ENCODE data around the gene ZNF217. TPM values are rescaled to one million over a fixed set of nuclear protein-coding genes. Genes with fewer than 3 reads are reported as not detected.
A peak's percentile ranks its signal among the peaks of the same experiment; 100 is the strongest.
"Not testable (repeated sequence)": the region's sequence is repeated elsewhere in the genome, so short reads cannot be mapped to it uniquely, and the experiment has no call there.

Gene ZNF217
- total RNA-seq, 2 experiments from 2014 or later, result 56.3 to 57.5 TPM

GRCh38 chr20:53557130-53557529 is 36.5 kb downstream of the ZNF217 start:
- Mint-ChIP-seq H3K27me3 (no peaks in the 10 kb centered on the region), H3K4me1 (ENCODE audit: low read depth) (no peaks in the 10 kb centered on the region), H3K36me3 (peaks cover 2% of the 10 kb centered on the region), H3K9me3 (no peaks in the 10 kb centered on the region), H3K27ac (no peak overlapping the region), H3K4me3 (no peak overlapping the region)
- intact Hi-C loops (cut with micrococcal nuclease), result no loop called here
- DNase-seq, result no peak
- CTCF ChIA-PET, result no interaction called here
- POLR2A ChIA-PET, result no interaction called here

GRCh38 chr20:53556267-53556897 is 37.3 kb downstream of the ZNF217 start:
- DNase-seq, result no peak
- POLR2A ChIA-PET, result no interaction called here
- H3K27me3 Mint-ChIP-seq, result no peaks in the 10 kb centered on the region

GRCh38 chr20:53555816-53556215 is 37.8 kb downstream of the ZNF217 start:
- Mint-ChIP-seq H3K4me3 (no peak overlapping the region), H3K36me3 (peaks cover 2% of the 10 kb centered on the region)
- intact Hi-C loops (cut with micrococcal nuclease), result no loop called here

More at GRCh38 chr20:53556267-53556897, 37.3 kb downstream of the ZNF217 start:
- CTCF ChIA-PET, result no interaction called here
- Mint-ChIP-seq H3K4me3 (no peak overlapping the region), H3K4me1 (ENCODE audit: low read depth) (no peaks in the 10 kb centered on the region), H3K27ac (no peak overlapping the region), H3K36me3 (peaks cover 2% of the 10 kb centered on the region), H3K9me3 (no peaks in the 10 kb centered on the region)
- intact Hi-C loops (cut with micrococcal nuclease), result no loop called here

GRCh38 chr20:53555081-53555480 is 38.6 kb downstream of the ZNF217 start:
- no peaks in the 10 kb centered on the region for H3K4me1 Mint-ChIP-seq (ENCODE audit: low read depth)

More at GRCh38 chr20:53555816-53556215, 37.8 kb downstream of the ZNF217 start:
- no peak for DNase-seq
- Mint-ChIP-seq H3K9me3 (no peaks in the 10 kb centered on the region), H3K4me1 (ENCODE audit: low read depth) (no peaks in the 10 kb centered on the region), H3K27ac (no peak overlapping the region), H3K27me3 (no peaks in the 10 kb centered on the region)
- ChIA-PET POLR2A (no interaction called here), CTCF (no interaction called here)

GRCh38 chr20:53552572-53552893 is 41.1 kb downstream of the ZNF217 start:
- POLR2A ChIA-PET; H3K4me1 Mint-ChIP-seq (ENCODE audit: low read depth); H3K27ac Mint-ChIP-seq; H3K36me3 Mint-ChIP-seq; H3K27me3 Mint-ChIP-seq; CTCF ChIA-PET; H3K9me3 Mint-ChIP-seq; DNase-seq; intact Hi-C loops (cut with micrococcal nuclease); H3K4me3 Mint-ChIP-seq: not testable (repeated sequence)

More at GRCh38 chr20:53555081-53555480, 38.6 kb downstream of the ZNF217 start:
- no peaks in the 10 kb centered on the region for H3K27me3 Mint-ChIP-seq
- intact Hi-C loops (cut with micrococcal nuclease), result no loop called here
- POLR2A ChIA-PET, result no interaction called here
- no peak for DNase-seq
- no peak overlapping the region for H3K4me3 Mint-ChIP-seq
- no peak overlapping the region for H3K27ac Mint-ChIP-seq
- CTCF ChIA-PET, result no interaction called here
- H3K9me3 Mint-ChIP-seq, result no peaks in the 10 kb centered on the region
- H3K36me3 Mint-ChIP-seq, result peaks cover under 1% of the 10 kb centered on the region

- POLR2A ChIA-PET; H3K9me3 Mint-ChIP-seq; H3K36me3 Mint-ChIP-seq; H3K27me3 Mint-ChIP-seq; DNase-seq; H3K4me3 Mint-ChIP-seq; intact Hi-C loops (cut with micrococcal nuclease); H3K27ac Mint-ChIP-seq; H3K4me1 Mint-ChIP-seq (ENCODE audit: low read depth): not testable (repeated sequence)
- CTCF ChIA-PET, result interaction anchor here (0.6 to 1.5 kb wide), 2 partner anchors 364 to 1308 kb away, joined by 3 to 4 read pairs; no protein-coding TSS in a partner anchor
These were observed 41.7 kb downstream of the ZNF217 start for GRCh38 chr20:53551719-53552571.

- H3K27ac Mint-ChIP-seq, result no peak overlapping the region
- POLR2A ChIA-PET, result no interaction called here
- H3K27me3 Mint-ChIP-seq, result no peaks in the 10 kb centered on the region
- CTCF ChIA-PET, result interaction anchor here (1.0 to 1.5 kb wide), 2 partner anchors 9 to 365 kb away, joined by 4 to 6 read pairs; no protein-coding TSS in a partner anchor
- no peaks in the 10 kb centered on the region for H3K36me3 Mint-ChIP-seq
- no peaks in the 10 kb centered on the region for H3K4me1 Mint-ChIP-seq (ENCODE audit: low read depth)
- H3K4me3 Mint-ChIP-seq, result no peak overlapping the region
- intact Hi-C loops (cut with micrococcal nuclease), result no loop called here
- H3K9me3 Mint-ChIP-seq, result no peaks in the 10 kb centered on the region
- DNase-seq, result no peak
These were observed 43.1 kb downstream of the ZNF217 start for GRCh38 chr20:53550280-53551187.

GRCh38 chr20:53547664-53548239 is 45.9 kb downstream of the ZNF217 start:
- POLR2A ChIA-PET, result no interaction called here
- H3K36me3 Mint-ChIP-seq, result no peaks in the 10 kb centered on the region
- CTCF ChIA-PET, result interaction anchor here (0.5 to 2.0 kb wide), 34 partner anchors 9 to 1419 kb away, joined by 3 to 17 read pairs (median 4); no protein-coding TSS in a partner anchor

GRCh38 chr20:53539516-53539915 is 54.1 kb downstream of the ZNF217 start:
- Mint-ChIP-seq H3K4me1 (ENCODE audit: low read depth) (no peaks in the 10 kb centered on the region), H3K27ac (no peak overlapping the region), H3K4me3 (no peak overlapping the region), H3K27me3 (no peaks in the 10 kb centered on the region), H3K36me3 (no peaks in the 10 kb centered on the region), H3K9me3 (no peaks in the 10 kb centered on the region)
- ChIA-PET CTCF (interaction anchor here (1.6 kb wide), 1 partner anchor 8 kb away, joined by 6 read pairs; no protein-coding TSS in a partner anchor), POLR2A (no interaction called here)
- no peak for DNase-seq
- intact Hi-C loops (cut with micrococcal nuclease), result no loop called here

More at GRCh38 chr20:53547664-53548239, 45.9 kb downstream of the ZNF217 start:
- H3K9me3 Mint-ChIP-seq, result no peaks in the 10 kb centered on the region
- no peaks in the 10 kb centered on the region for H3K4me1 Mint-ChIP-seq (ENCODE audit: low read depth)
- no peak overlapping the region for H3K27ac Mint-ChIP-seq
- H3K4me3 Mint-ChIP-seq, result no peak overlapping the region
- peak; percentile 39 for DNase-seq
- H3K27me3 Mint-ChIP-seq, result no peaks in the 10 kb centered on the region
- intact Hi-C loops (cut with micrococcal nuclease), result loop anchor here (1.0 to 10.0 kb wide), 3 partner anchors 133 to 1235 kb away; no protein-coding TSS in a partner anchor

- H3K4me3 Mint-ChIP-seq; DNase-seq; CTCF ChIA-PET; H3K9me3 Mint-ChIP-seq; H3K36me3 Mint-ChIP-seq; H3K4me1 Mint-ChIP-seq (ENCODE audit: low read depth); H3K27me3 Mint-ChIP-seq; intact Hi-C loops (cut with micrococcal nuclease); POLR2A ChIA-PET; H3K27ac Mint-ChIP-seq: not testable (repeated sequence)
These were observed 57.3 kb downstream of the ZNF217 start for GRCh38 chr20:53536382-53536781.

GRCh38 chr20:53535878-53536277 is 57.8 kb downstream of the ZNF217 start:
- intact Hi-C loops (cut with micrococcal nuclease), result no loop called here
- Mint-ChIP-seq H3K27me3 (no peaks in the 10 kb centered on the region), H3K36me3 (no peaks in the 10 kb centered on the region), H3K27ac (no peak overlapping the region), H3K4me1 (ENCODE audit: low read depth) (no peaks in the 10 kb centered on the region), H3K4me3 (no peak overlapping the region), H3K9me3 (no peaks in the 10 kb centered on the region)
- POLR2A ChIA-PET, result no interaction called here
- DNase-seq, result no peak
- CTCF ChIA-PET, result no interaction called here

GRCh38 chr20:53534037-53534436 is 59.6 kb downstream of the ZNF217 start:
- H3K36me3 Mint-ChIP-seq, result no peaks in the 10 kb centered on the region
- no peaks in the 10 kb centered on the region for H3K27me3 Mint-ChIP-seq
- no peak overlapping the region for H3K4me3 Mint-ChIP-seq
- no peak overlapping the region for H3K27ac Mint-ChIP-seq
- H3K4me1 Mint-ChIP-seq (ENCODE audit: low read depth), result no peaks in the 10 kb centered on the region
- peaks cover 2% of the 10 kb centered on the region for H3K9me3 Mint-ChIP-seq
- intact Hi-C loops (cut with micrococcal nuclease), result no loop called here
- ChIA-PET CTCF (no interaction called here), POLR2A (no interaction called here)
- no peak for DNase-seq

All from activated CD4-positive, alpha-beta memory T cell treated with anti-CD3 and anti-CD28 coated beads for 36 hours (primary cell).